HG03439 (cell line): ENCODE results near the gene CHN1.

Experiments
- ATAC-seq: cut with Tn5 transposase; IDR thresholded peaks from one replicate; pipeline ENCODE4 v1.9.1; 2021; ENCODE audit warnings: mild to moderate bottlenecking, moderate library complexity; ENCODE audit not compliant: unreplicated experiment

The CHN1 gene

DNA sequence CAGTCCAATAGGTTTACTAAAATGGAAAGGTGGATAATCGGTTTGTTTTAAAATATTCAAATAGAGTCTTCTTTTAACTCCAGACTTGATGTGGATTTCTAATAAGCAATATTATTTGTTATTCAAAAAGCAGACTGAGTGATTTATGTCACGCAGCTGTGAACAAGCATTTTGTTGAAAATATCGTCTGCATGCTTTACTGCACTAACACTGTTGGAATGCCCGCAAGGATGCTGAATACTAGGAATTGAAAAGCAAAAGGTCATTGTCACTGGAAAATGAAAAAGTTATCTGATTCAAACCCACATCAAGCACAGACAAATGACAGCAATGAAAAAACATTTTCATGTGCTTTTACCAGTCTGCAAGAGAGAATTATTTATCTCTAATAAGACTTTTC is 31.1 kb downstream of the CHN1 start:
- no peak for ATAC-seq

DNA sequence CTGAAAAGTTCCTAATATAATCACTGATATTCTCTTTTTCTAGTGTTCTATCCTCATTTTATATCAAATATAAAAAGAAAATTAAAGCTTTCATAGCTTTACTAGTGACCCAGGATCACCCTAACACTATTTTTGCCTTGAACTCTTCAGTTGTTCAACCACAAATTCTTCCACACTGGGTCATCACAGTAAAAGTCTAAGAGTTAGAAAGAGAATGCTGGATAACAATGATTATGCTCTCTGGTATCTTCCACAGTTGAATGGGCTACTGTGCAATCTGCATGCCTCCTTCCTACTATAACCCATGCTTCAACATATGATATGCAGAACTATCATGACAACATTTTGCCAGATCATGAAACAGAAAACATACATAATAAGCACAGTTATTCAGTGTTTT is 32.3 kb downstream of the CHN1 start:
- ATAC-seq, result no peak

DNA sequence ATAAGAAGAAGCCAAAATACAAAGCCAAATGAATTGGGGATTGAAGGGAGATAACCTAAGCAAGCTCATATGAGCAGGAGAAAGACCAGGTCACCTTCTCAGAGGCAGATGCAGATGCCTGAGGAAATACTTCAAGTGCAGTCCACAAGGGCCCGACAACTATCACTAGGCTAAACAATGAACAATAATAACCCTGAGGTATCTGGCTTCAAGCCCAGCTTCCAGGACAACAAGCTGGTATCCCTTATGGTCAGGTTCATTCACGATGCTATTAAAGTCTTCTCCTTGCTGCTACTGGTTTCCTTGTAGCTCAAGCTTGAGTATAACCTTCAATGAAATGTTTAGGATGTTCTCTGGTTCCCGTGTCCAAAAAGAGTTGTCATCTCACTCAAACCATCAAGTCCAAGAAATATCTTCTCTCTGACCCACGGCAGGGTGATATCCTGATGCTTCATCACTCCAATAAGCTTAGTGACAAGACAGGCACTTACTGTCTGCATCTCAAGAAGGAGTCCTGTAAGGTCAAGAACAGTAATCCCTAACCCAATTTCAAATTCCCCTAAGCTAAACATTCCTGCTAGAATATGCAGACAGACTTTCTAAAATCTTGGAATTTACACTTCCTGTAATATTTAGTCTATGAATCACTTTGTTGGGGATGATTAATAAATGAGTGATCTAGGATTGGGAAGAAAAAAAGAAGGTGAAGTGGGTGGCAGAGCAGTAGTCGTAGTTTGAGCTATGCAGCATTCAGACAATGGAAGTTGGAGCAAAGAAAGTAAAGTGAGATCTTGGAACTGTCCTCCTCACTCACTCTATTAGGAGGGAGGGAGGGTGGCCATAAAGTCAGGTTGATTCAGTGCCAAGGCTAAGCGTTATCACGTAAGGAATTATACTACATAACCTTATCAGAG is 33.1 kb downstream of the CHN1 start:
- ATAC-seq, result no peak

DNA sequence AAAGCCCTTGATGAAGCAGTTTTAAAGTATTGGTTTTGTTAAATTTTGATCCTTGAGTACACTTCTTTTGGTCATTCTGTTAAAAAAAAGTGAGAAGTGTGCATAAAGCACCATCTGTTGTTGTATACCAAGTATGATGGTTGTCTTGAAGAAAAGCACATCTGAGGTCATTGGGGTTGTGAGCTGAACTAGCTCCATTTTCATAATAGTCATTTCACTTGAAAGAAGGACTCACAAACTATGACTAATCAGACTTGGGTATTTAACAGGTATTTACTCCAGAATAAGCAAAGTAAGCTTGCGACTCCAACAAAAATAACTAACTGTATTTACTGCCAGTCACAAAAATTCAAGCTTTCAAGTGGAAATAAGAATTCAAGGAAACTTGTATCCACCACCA is 35.1 kb downstream of the CHN1 start:
- ATAC-seq, result no peak

DNA sequence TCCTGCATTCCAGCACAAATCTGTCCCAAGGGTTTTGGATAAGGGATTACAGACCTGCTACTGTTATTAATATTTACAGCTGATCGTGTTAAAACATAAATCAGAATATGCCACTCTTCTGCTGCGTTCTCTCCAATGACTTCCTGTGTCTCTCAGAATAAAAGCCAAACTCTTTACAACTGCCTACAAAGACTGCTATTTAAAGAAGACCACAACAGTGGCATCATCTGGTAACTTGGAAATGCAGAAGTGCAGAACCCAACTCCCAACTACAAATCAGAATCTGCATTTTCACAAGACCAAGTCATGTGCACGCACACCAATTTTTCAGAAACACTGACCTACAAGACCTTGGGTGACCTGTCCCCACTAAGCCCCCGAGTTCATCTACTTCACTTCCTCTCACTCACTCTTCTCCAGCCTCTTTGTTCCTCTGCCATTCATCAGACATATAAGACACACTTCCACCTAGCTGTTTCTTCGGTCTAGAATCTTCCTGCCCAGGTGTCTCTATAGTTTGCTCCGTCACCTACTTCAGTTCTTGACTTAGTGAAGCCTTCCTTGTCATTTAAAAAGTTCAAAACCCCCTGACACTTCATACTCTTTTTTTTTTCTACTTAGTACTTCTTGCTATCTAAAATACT is 36.0 kb downstream of the CHN1 start:
- ATAC-seq, result no peak

DNA sequence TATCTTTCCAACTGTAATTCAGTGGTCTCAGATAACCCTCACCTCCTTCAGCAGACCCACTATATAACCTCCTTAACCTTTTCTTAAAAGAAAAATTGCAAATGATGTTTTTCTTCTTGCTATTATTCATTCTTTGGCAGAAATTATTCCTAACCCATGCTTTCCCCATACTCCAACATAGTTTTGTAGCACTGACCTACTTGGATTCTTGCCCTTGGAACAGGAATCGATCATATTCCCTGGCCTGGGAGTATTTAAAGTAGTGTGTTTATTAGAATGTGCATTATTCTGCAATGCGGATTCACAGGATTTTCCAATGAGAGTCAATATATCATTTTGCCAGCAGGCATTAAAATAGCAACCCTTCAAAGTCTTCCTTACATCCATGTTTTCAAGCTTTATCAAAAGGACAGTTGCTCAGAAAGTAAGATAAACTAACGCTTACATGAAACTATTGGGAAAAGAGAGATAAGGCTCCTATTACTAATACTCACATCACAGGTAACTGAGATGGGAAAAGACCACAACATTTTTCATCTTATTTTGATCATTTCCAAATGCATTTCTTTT is 37.4 kb downstream of the CHN1 start:
- no peak for ATAC-seq

DNA sequence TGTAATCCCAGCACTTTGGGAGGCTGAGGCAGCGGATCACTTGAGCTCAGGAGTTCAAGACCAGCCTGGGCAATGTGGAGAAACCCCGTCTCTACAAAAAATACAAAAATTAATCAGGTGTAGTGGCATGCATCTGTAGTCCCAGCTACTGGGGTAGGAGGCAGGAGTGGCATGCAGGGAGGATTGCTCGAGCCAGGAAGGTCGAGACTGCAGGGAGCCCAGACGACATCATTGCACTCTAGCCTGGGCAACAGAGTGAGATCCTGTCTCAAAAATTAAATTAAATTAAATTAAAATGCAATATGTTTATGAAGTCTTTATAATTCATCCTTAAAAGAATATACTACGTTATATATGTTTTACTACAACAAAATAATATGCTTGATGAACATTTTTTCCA is 38.1 kb downstream of the CHN1 start:
- no peak for ATAC-seq

DNA sequence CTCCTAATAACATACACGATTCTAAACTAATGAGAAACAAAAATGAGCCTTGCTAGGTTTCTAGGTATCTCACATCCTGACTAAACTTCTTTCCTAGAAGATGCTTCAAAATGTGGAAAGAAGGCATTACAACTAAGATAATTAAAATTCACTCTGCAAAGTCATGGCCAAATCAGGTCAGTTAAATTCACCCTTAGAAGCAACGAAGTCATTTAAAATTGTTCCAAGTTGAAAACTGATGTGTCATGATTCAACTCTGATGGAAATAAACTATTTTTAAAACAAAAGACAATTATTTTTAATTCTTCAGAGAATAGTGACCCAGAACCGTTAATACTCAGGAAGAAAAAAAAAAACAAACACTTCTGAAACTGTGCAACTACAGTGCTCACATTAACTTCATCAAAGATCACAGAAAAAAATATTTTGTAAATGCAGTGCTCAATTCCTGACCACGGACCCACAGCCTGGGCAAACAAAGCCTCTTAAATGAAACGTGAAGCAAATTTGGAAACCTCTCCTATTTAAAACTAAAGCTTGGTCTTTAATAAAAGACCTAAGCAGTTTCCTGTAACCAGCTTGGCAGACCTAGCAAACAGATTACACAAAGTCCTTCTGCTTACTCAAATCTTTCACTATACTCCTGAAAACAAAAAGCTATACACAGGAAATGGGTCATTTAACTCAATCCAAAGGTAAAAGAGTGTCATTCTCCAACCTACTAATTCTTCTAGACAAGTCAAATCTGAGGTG is 39.0 kb downstream of the CHN1 start:
- no peak for ATAC-seq

DNA sequence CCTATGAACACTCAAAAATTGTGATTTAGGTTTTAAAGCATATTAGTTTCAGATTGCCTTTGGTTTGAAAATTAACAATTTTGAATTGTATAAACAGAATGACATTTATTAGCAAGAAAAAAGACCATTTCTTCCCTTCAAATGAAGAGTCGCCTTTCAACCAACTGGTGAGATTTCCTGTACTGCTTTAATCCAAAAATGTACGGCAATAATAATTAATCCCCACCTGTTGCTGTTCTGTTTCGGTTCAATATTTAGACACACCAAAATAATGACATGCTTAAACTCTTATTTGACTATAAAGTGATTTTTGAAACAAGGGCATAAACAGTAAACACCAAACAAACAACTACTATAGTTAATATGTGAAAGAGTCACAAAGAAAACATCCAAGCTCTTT is 39.6 kb downstream of the CHN1 start:
- ATAC-seq, result no peak

DNA sequence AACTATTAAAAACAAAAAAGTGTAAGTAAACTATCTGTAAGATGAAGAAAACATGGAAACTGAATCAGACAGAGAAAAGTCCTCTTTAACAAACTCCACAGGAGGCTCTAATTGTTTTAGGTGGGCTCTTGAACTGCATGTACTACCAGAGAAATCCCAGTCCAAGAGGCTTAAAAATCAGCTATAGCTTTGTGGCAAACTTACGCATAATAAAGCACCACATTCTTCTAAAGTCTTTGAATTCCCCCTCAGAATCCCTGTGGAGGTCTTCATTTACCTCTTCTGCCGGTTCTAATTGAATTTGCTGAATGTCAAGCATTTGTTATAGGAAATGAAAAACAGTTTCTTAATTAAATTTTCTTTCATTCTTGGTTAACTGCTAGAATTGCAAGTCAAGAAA is 40.8 kb downstream of the CHN1 start:
- ATAC-seq, result no peak

DNA sequence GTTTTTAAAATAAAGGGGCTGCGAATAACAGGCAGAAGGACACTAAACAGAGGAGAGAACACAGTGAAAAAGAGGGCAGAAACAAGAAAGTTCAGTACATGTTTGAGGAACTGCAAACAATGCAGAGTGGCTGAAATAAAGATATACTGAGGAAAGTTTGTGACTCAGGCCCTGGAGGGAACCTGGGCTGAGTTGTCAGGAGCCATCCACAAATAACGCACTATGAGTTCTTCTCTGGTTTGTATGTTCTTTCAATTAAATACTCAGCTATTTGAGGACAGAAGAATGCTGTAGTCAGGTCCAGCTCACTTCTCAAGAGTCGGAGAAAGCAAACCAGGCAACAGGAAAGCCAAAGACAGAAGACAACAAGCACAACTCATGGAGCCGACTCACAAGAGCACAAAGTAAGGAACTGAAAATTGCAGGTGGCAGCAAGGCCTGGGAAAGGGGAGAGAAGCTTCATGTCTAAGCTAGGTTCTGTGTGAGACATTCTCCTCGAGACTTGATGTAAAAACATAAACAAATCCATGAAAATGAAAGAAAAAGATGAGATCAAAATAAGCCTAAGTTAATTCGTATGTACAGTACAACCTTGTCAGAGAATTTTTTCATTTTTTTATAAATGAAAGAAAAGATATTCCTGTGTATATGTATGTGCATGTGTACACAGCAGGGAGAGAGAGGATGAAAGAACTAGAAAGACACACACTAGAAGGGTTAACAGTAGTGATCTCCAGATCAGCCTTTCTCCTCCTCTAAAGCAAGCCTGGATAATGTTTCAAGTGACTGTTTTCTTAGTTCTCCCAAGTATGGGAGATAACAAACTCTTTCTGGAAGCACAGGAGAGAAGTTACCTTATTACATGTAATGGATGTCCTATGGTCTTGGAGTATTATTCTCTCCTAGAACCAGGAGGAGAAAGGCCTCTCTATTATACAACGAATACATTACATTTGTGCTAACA is 41.5 kb downstream of the CHN1 start:
- ATAC-seq, result no peak

DNA sequence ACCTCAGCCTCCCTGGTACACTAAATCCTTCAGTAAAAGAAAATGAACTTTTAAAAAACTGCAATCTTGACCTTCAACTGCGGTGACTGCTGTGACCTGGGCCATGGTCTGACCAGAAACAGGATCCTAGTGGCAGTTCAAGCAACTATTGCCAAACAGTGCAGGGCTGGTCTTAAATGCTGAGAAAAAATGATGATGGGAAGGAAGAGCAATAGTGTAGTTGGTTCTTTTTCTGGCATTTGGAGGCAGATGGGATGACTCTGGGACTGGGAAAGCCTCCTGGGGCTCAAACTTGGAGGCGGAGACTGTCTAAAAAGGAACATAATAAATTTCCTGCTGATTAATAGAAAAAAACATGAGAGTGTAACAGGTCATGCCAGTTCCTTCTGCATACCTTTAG is 45.4 kb downstream of the CHN1 start:
- no peak for ATAC-seq

DNA sequence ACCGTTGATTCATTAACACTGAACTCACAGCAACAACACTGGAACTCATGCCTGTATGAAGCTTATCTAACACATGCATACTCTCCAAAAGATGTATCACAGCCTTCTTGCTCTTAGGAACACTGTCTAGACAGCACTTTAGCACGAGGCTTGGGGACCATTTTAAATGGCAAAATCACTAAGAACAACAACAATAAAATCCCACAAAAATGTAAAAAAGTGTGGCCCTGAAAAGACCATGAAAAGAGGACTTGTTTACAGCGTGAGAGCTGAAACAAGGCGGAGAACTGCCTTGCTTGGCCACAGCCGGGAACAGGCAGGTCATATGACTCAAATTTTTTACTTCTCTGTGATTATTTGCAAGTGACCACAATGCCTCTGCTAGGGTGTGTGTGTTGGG is 48.1 kb downstream of the CHN1 start:
- ATAC-seq, result no peak

DNA sequence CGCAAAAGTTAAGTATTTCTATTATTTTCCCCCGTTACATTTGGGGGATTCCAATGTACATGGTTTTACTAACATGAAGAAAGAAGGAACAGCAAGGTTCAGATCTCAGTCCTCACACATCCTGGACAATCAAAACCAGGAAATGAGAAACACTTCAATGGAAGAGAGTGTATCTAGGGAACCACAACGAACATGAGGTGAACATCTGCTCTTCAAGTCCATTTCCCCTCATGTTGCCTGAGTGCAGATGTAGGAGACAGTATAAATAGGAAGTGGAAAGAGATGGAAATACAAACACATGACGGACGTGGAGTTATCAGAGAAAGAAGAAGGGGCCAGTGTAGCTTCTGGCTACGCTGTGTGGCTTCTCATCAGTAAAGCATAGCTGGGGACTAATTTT is 52.6 kb downstream of the CHN1 start:
- ATAC-seq, result no peak

DNA sequence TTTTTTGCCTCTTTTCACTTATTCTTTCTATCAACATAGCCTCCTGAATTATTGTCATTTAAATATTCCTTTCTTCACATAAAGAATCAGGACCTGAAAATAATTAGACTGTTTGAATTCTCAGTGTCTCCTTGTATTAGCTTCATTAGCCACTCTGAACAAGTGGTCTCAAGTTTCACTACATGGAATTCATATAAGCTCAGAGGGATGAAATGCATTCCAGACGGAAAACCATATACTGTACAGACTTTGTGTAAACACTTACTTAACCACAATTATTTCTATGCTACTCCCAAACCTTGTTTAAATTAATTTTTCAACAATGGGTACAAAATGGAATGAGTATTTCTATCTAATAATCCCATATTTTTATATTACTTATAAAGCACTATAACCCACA is 53.4 kb downstream of the CHN1 start:
- ATAC-seq, result no peak

DNA sequence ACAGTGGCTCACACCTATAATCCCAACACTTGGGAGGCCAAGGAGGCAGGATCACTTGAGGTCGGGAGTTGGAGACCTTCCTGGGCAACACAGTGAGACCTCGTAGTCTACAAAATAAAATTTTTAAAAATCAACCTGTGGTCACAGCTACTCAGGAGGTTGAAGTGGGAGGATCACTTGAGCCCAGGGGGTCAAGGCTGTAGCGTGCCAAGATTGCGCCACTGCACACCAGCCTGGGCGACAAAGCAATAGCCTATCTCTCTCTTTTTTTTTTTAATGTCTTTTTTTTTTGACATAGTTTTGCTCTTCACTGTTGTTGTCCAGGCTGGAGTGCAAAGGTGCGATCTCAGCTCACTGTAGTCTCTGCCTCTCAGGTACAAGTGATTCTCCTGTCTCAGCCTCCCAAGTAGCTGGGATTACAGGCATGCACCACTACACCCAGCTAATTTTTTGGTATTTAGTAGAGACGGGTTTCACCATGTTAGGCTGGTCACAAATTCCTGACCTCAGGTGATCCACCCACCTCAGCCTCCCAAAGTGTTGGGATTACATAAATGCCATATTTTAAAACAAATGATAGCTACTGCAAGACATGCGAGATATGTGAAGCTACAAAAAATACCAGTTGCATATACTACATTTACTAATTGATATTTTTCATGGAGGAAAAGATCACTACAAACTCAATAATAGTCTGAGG is 55.0 kb downstream of the CHN1 start:
- ATAC-seq, result no peak

DNA sequence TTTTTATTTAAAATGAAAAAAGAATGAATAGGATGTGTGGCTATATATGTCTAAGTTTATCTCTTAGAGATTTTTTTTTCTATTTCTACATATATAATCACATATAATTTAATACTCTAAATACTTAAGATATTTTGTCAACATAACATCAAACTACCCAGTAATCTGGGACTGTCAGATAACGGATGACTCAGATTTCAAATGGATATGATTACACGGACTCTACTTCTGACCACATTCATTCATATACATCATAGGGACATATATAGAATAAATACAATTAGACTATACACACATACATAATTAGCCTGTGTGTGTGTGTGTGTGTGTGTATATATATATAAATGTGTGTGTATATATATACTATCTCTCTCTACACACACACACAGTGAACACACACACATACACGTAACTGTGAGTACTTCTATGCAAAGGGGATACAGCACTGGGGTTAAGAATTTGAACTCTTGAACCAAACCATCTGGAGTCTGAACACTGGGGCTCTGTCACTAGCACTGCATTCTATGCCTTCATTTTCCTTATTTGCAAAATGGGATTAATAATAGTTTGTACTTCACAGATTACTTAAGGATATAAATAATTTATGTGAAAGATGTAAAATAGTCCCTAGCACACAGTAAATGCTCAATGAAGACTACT is 59.5 kb downstream of the CHN1 start:
- ATAC-seq, result no peak

DNA sequence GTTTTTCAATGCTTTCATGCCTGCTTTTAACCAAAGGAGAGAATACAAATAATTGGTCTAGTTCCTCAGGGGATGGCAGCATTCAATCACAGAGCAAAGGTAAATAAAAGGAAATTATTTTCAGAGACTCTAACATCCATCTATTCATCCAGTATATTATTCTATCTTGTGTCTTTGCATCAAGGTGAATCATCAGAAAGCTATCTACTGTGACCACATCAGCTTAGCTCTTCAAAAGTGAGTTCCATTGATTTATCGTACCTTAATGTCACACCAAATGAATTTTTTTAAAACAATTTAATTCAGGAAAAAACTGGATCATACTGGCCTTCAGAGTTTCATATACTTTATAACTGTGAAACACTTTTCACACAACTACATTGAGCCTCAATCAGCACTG is 66.1 kb downstream of the CHN1 start:
- no peak for ATAC-seq

DNA sequence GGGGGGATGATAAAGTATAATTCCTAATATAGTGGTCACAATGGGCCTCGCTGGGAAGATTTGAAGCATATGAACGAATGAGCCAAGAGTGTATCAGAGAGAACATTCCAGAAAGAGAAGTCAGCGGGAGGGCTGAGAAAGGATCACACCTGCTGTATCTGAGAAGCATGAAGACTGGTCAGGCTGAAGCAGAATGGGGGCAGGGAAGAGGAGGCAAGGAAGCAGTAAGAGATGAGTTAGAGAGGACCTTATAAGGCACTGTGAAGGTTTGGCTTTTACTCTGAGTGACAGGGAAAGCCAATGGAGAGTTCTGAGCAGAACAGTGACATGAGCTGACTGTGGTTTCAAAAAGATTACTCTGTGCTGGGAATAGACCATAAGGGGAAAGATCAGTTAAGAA is 73.5 kb downstream of the CHN1 start:
- ATAC-seq, result no peak
